ENCODE measurements around the gene RFX4. TPM values are rescaled to one million over a fixed set of nuclear protein-coding genes. Genes with fewer than 3 reads are reported as not detected.

Gene RFX4
- total and polyA plus RNA-seq, 10 of the 15 experiments (the other 5 are each of a cell fraction or from before 2014, with no cell fraction given) = 0.02 to 0.23 TPM; not detected in 8

GRCh38 chr12:106760184-106760531 is 177.4 kb downstream of the RFX4 start (continued):
- no peak for TF ChIP-seq BCLAF1 (IDR thresholded peaks at IDR 0.05)
- no peak for TF ChIP-seq ATF2 (IDR thresholded peaks at IDR 0.05; ENCODE audit: low read length)
- TF ChIP-seq JUND (IDR thresholded peaks at IDR 0.05; ENCODE audit: low read depth, low read length) = no peak
- no peak for TF ChIP-seq SREBF2 (IDR thresholded peaks at IDR 0.05; ENCODE audit: low read length)
- TF ChIP-seq EED (IDR thresholded peaks at IDR 0.05; ENCODE audit: low read depth) = no peak
- TF ChIP-seq POLR2A (IDR thresholded peaks at IDR 0.05; ENCODE audit: low read depth, low read length) = peak; percentile 81
- 0 out of 2 replicates have a peak, but pooled peaks have one; percentile 10 for TF ChIP-seq PML (IDR thresholded peaks at IDR 0.05; ENCODE audit: low read length)
- no peak for TF ChIP-seq KAT2A (conservative IDR thresholded peaks at IDR 0.05; ENCODE audit: control insufficient read depth, low read depth, low read length)

- ATAC-seq (no peak), DNase-seq (ENCODE audit: low read depth, low spot score) (no peak), FAIRE-seq (no peak)
- in situ Hi-C loops (cut with MboI) = no loop called here
- BruUV-seq (replicated peaks) = no TSS peak
- Histone ChIP-seq H3K4me2 (ENCODE audit: control insufficient read depth, insufficient read depth) (no peak overlapping the region), H3K27ac (ENCODE audit: control insufficient read depth, insufficient read depth) (peak overlapping the region; percentile 28; the same call in 1 of the 2 replicates), H3K27me3 (replicated peaks in 1 of 2; ENCODE audit: control insufficient read depth in 2 of 2, insufficient read depth in 2 of 2, low read length in 1 of 2) (no peaks in the 10 kb centered on the region), H4K20me1 (ENCODE audit: control insufficient read depth, insufficient read depth) (no peaks in the 10 kb centered on the region), H2AFZ (ENCODE audit: control insufficient read depth, low read depth, low read length) (peak overlapping the region; percentile 15; the same call in 1 of the 2 replicates), H3K9ac (ENCODE audit: control insufficient read depth, insufficient read depth, low read length) (no peak overlapping the region), H3K9me3 (replicated peaks; ENCODE audit: control insufficient read depth, insufficient read depth, low read length) (no peaks in the 10 kb centered on the region), H3K79me2 (ENCODE audit: control insufficient read depth, insufficient read depth, low read length) (no peaks in the 10 kb centered on the region), H3K36me3 (ENCODE audit: control insufficient read depth in 2 of 2, insufficient read depth in 2 of 2, low read length in 1 of 2) (no peaks in the 10 kb centered on the region), H3K4me1 (ENCODE audit: control insufficient read depth, insufficient read depth, low read length) (peaks cover 34% of the 10 kb centered on the region), H3K4me3 (no peak overlapping the region)
- ChIA-PET RAD21 (ENCODE audit: unreplicated experiment) (no interaction called here), POLR2A (no interaction called here), SMC1A (ENCODE audit: uncharacterized antibody, unreplicated experiment) (interaction anchor here (0.9 to 1.5 kb wide), 3 partner anchors 9 to 48 kb away, joined by 3 to 4 read pairs (median 3); no protein-coding TSS in a partner anchor), CTCF (interaction anchor here (0.8 to 1.3 kb wide), 2 partner anchors 8 to 23 kb away, joined by 3 to 4 read pairs; no protein-coding TSS in a partner anchor)
- TF ChIP-seq RELB (IDR thresholded peaks at IDR 0.05; ENCODE audit: low read depth) = no peak
- TF ChIP-seq BCL3 (IDR thresholded peaks at IDR 0.05; ENCODE audit: borderline replicate concordance, insufficient read depth, low read depth, low read length, poor library complexity, severe bottlenecking) = no peak
- no peak for TF ChIP-seq PAX8 (IDR thresholded peaks at IDR 0.05)
- no peak for TF ChIP-seq HDAC6 (IDR thresholded peaks at IDR 0.05; ENCODE audit: unreplicated experiment)
- TF ChIP-seq RB1 (IDR thresholded peaks at IDR 0.05; ENCODE audit: borderline replicate concordance) = no peak
- intact Hi-C loops (cut with micrococcal nuclease; ENCODE audit: unreplicated experiment) = no loop called here
Observed at GRCh38 chr12:106764220-106764619, 181.4 kb downstream of the RFX4 start.

All from GM12878 (cell line).